Putamen (tissue), 1 donor: ENCODE data around the gene MIGA2.
A peak's percentile ranks its signal among the peaks of the same experiment; 100 is the strongest.

Experiments
- DNase-seq: peaks from one replicate; pipeline ENCODE4 v3.0.0-alpha.2; 2016; ENCODE audit warnings: low spot score

Gene MIGA2

GRCh38 chr9:129038109-129038852 lies 1.9 kb downstream of the MIGA2 start:
- no peak for DNase-seq

GRCh38 chr9:129040113-129040643 lies 3.8 kb downstream of the MIGA2 start:
- no peak for DNase-seq

- no peak for DNase-seq
Measured at GRCh38 chr9:129042016-129042415, 5.6 kb downstream of the MIGA2 start.

- no peak for DNase-seq
Measured at GRCh38 chr9:129052592-129052991, 16.2 kb downstream of the MIGA2 start.

- no peak for DNase-seq
Measured at GRCh38 chr9:129053020-129053419, 16.6 kb downstream of the MIGA2 start.

GRCh38 chr9:129054163-129054851 lies 17.9 kb downstream of the MIGA2 start:
- no peak for DNase-seq

- no peak for DNase-seq
Measured at GRCh38 chr9:129058965-129059795, 22.8 kb downstream of the MIGA2 start.

- no peak for DNase-seq
Measured at GRCh38 chr9:129059796-129060785, 23.7 kb downstream of the MIGA2 start.

- DNase-seq, result no peak
Measured at GRCh38 chr9:129060991-129061390, 24.6 kb downstream of the MIGA2 start.

GRCh38 chr9:129063061-129063460 lies 26.6 kb downstream of the MIGA2 start:
- no peak for DNase-seq

GRCh38 chr9:129064499-129064908 lies 28.1 kb downstream of the MIGA2 start:
- no peak for DNase-seq

- DNase-seq, result no peak
Measured at GRCh38 chr9:129068110-129068509, 31.7 kb downstream of the MIGA2 start.

GRCh38 chr9:129068990-129069861 lies 32.8 kb downstream of the MIGA2 start:
- peak; percentile 24 for DNase-seq

- no peak for DNase-seq
Measured at GRCh38 chr9:129069862-129070641, 33.6 kb downstream of the MIGA2 start.

- DNase-seq, result no peak
Measured at GRCh38 chr9:129070696-129071525, 34.5 kb downstream of the MIGA2 start.

GRCh38 chr9:129071526-129072126 lies 35.2 kb downstream of the MIGA2 start:
- no peak for DNase-seq

- no peak for DNase-seq
Measured at GRCh38 chr9:129072171-129072570, 35.7 kb downstream of the MIGA2 start.

- no peak for DNase-seq
Measured at GRCh38 chr9:129073404-129073803, 37.0 kb downstream of the MIGA2 start.
